Stomach (tissue), 4 donors: ENCODE measurements around the gene FNDC1.

Source experiments
- EP300 ChIP-seq: sonication (generic); formaldehyde crosslinking; IDR thresholded peaks from one replicate; pipeline ENCODE4 v1.6.1; 2017; ENCODE audit warnings: antibody characterized with exemption
- POLR2A ChIP-seq, 4 donors: fragments of 450-650 bp; IDR thresholded peaks; one replicate each; pipeline ENCODE4 v1.6.1; 2016; ENCODE audit warnings: antibody characterized with exemption in 4 of 4, control low read depth in 2 of 4, mild to moderate bottlenecking in 1 of 4, moderate library complexity in 1 of 4
- TF ChIP-seq, protein P1 (sequence below), 7 experiments: fragments of 450-650 bp in 4 of 7; fragments of 200-600 bp in 3 of 7; sonication (generic) in 3 of 7; IDR thresholded peaks; one replicate each; pipeline ENCODE4 v1.5.1; 2016 to 2019; ENCODE audit warnings: antibody characterized with exemption in 7 of 7, control low read depth in 2 of 7, mild to moderate bottlenecking in 1 of 7

DNA sequence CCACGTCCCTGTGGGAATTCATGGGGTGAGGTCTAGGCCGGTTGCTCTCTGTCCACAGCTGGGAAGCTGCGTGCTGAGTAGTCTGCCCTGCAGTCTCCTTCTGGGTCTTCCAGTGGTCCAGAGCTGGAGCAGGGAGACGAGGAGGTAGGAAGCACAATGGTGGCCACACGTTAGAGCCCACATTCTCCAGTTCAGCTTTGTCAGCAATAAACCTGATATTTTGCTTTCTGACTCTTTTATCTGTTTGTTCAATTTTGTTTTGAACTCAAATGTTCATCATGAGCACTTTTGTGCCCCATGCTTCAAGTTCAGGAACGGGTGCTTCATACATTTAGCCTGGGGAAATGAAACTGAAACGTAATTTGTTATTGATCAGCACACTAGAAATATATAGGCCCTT lies 21.3 kb downstream of the FNDC1 start:
- TF ChIP-seq, protein P1, sequence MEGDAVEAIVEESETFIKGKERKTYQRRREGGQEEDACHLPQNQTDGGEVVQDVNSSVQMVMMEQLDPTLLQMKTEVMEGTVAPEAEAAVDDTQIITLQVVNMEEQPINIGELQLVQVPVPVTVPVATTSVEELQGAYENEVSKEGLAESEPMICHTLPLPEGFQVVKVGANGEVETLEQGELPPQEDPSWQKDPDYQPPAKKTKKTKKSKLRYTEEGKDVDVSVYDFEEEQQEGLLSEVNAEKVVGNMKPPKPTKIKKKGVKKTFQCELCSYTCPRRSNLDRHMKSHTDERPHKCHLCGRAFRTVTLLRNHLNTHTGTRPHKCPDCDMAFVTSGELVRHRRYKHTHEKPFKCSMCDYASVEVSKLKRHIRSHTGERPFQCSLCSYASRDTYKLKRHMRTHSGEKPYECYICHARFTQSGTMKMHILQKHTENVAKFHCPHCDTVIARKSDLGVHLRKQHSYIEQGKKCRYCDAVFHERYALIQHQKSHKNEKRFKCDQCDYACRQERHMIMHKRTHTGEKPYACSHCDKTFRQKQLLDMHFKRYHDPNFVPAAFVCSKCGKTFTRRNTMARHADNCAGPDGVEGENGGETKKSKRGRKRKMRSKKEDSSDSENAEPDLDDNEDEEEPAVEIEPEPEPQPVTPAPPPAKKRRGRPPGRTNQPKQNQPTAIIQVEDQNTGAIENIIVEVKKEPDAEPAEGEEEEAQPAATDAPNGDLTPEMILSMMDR (IDR thresholded peaks at IDR 0.05) = no peak
- TF ChIP-seq POLR2A (IDR thresholded peaks at IDR 0.05) (no peak), EP300 (no peak)
